ENCODE data around the gene ZSCAN22. TPM values are rescaled to one million over a fixed set of nuclear protein-coding genes. Genes with fewer than 3 reads are reported as not detected.

The ZSCAN22 gene
- total and polyA plus RNA-seq, 2 experiments from 2014 or later, result 0.86 to 2.9 TPM

DNA sequence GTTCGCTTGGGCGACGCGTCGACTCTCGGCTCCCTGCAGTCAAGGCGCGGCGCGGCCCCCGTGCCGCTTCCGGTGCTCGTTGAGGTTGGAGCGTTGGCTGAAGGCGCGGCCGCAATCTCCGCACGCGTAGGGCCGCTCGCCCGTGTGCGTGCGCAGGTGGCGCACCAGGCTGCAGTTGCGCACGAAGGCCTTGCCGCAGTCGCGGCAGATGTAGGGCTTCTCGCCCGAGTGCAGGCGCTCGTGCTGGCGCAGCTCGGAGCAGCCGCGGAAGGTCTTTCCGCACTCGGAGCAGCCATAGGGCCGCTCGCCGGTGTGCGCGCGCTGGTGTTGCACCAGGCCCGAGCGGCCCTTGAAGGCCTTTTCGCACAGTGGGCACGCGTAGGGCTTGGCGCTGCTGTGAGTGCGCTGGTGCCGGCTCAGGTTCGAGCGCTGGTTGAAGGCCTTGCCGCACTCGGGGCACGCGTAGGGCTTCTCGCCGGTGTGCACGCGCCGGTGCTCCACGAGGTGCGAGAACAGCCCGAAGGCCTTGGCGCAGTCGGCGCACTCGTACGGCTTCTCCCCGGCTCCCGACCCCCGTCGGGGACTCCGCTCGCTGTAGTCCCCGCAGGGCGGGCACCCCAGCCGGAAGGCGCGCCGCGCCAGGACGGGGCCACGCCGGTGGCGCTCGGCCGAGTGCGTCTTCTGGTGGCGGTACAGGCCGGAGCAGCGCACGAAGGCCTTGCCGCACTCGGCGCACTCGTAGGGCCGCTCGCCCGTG, 41.1 kb downstream of the ZSCAN22 start:
- no peaks in the 10 kb centered on the region for H3K36me3 ChIP-seq (ENCODE audit: insufficient read depth)
- H3K4me1 ChIP-seq (ENCODE audit: insufficient read depth), result no peaks in the 10 kb centered on the region
- H3K27me3 ChIP-seq (ENCODE audit: insufficient read depth), result no peaks in the 10 kb centered on the region
- Mint-ChIP-seq H3K36me3 (ENCODE audit: low read depth) (peaks cover 3% of the 10 kb centered on the region; the same call in 1 of the 3 replicates), H3K4me3 (no peak overlapping the region), H3K27me3 (ENCODE audit: insufficient read depth, low read depth, poor library complexity) (peaks cover 4% of the 10 kb centered on the region), H3K27ac (no peak overlapping the region), H3K9me3 (no peaks in the 10 kb centered on the region), H3K4me1 (no peaks in the 10 kb centered on the region)
- DNase-seq (ENCODE audit: low spot score) (no peak), ATAC-seq (peak; percentile 13)
- no peak overlapping the region for H3K4me2 ChIP-seq
- TF ChIP-seq ZNF114 (CRISPR knock-in tag; IDR thresholded peaks at IDR 0.05), result no peak
- no peak for TF ChIP-seq POLR2AphosphoS5 (IDR thresholded peaks at IDR 0.05; ENCODE audit: low read depth)
- TF ChIP-seq JUNB (IDR thresholded peaks at IDR 0.05; ENCODE audit: unreplicated experiment), result no peak
- TF ChIP-seq EZH2 (IDR thresholded peaks at IDR 0.05; ENCODE audit: low read depth, unreplicated experiment), result no peak
- TF ChIP-seq NANOG (IDR thresholded peaks at IDR 0.05; ENCODE audit: borderline replicate concordance), result no peak
- TF ChIP-seq EZH2phosphoT487 (IDR thresholded peaks at IDR 0.05; ENCODE audit: unreplicated experiment), result no peak
- TF ChIP-seq CREB1 (CRISPR knock-in tag; IDR thresholded peaks at IDR 0.05; ENCODE audit: low read depth), result no peak
- TF ChIP-seq, protein P1, sequence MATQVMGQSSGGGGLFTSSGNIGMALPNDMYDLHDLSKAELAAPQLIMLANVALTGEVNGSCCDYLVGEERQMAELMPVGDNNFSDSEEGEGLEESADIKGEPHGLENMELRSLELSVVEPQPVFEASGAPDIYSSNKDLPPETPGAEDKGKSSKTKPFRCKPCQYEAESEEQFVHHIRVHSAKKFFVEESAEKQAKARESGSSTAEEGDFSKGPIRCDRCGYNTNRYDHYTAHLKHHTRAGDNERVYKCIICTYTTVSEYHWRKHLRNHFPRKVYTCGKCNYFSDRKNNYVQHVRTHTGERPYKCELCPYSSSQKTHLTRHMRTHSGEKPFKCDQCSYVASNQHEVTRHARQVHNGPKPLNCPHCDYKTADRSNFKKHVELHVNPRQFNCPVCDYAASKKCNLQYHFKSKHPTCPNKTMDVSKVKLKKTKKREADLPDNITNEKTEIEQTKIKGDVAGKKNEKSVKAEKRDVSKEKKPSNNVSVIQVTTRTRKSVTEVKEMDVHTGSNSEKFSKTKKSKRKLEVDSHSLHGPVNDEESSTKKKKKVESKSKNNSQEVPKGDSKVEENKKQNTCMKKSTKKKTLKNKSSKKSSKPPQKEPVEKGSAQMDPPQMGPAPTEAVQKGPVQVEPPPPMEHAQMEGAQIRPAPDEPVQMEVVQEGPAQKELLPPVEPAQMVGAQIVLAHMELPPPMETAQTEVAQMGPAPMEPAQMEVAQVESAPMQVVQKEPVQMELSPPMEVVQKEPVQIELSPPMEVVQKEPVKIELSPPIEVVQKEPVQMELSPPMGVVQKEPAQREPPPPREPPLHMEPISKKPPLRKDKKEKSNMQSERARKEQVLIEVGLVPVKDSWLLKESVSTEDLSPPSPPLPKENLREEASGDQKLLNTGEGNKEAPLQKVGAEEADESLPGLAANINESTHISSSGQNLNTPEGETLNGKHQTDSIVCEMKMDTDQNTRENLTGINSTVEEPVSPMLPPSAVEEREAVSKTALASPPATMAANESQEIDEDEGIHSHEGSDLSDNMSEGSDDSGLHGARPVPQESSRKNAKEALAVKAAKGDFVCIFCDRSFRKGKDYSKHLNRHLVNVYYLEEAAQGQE (IDR thresholded peaks at IDR 0.05; ENCODE audit: unreplicated experiment), result no peak
- H2AFZ ChIP-seq, result no peak overlapping the region
- H3K79me2 ChIP-seq (replicated peaks; ENCODE audit: insufficient read depth), result no peaks in the 10 kb centered on the region
- no peaks in the 10 kb centered on the region for H3K9me2 ChIP-seq (ENCODE audit: insufficient read depth)
- H3K27ac ChIP-seq (ENCODE audit: low read depth), result no peak overlapping the region
- no peak overlapping the region for H3K4me3 ChIP-seq
- H4K20me1 ChIP-seq (replicated peaks; ENCODE audit: insufficient read depth), result no peaks in the 10 kb centered on the region
- H3F3A ChIP-seq (replicated peaks; ENCODE audit: low read depth), result peaks cover 4% of the 10 kb centered on the region; the same call in 1 of the 2 replicates

DNA sequence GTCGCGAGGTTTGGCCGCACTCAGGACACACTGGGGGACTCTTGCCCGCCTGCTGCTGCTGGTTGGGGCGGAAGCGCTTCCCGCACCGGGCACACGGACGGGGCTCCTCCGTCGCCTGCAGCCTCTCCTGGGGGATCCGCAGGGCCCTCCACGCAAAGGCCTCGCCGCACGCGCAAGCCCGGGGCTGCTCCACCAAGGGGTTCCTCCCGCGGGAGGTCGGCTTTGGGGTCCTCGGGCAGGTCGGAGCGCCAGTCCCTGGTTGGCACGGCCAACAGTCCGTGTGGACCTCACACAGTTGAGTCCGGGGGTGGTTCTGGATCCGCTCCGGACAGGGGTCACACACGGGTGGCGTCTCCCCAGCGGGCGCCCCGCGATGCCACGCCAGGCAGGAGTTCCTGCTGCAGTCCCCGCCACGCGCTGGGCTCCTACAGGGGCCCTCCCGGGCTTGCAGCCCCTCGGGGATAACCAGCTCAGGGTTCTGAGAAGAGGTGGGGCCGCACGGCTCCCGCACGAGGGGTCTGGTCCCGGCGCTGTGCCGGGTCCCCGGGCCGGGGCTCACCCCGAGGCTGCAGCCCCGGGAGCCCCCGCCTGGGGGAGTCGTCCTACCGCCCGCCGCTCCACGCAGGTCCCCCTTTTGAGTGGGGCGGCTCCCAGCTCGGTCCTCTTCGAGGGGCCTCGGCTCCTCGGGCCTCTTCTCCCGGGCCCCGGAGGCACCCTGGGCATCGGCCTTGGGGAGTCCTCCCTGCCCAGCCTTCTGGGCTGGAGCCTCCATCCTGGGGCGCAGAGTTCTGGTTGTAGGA, 42.0 kb downstream of the ZSCAN22 start:
- no peak overlapping the region for H3K4me2 ChIP-seq
- no peaks in the 10 kb centered on the region for H3K36me3 ChIP-seq (ENCODE audit: insufficient read depth)
- H4K20me1 ChIP-seq (replicated peaks; ENCODE audit: insufficient read depth), result no peaks in the 10 kb centered on the region
- H3K4me1 ChIP-seq (ENCODE audit: insufficient read depth), result no peaks in the 10 kb centered on the region
- no peak overlapping the region for H3K4me3 ChIP-seq
- Mint-ChIP-seq H3K4me1 (no peaks in the 10 kb centered on the region), H3K27me3 (ENCODE audit: insufficient read depth, low read depth, poor library complexity) (peaks cover 4% of the 10 kb centered on the region), H3K9me3 (no peaks in the 10 kb centered on the region), H3K27ac (no peak overlapping the region), H3K36me3 (ENCODE audit: low read depth) (peaks cover 3% of the 10 kb centered on the region; the same call in 1 of the 3 replicates), H3K4me3 (no peak overlapping the region)
- peak; percentile 42 for DNase-seq (ENCODE audit: low spot score)
- H3K79me2 ChIP-seq (replicated peaks; ENCODE audit: insufficient read depth), result no peaks in the 10 kb centered on the region
- TF ChIP-seq, protein P2, sequence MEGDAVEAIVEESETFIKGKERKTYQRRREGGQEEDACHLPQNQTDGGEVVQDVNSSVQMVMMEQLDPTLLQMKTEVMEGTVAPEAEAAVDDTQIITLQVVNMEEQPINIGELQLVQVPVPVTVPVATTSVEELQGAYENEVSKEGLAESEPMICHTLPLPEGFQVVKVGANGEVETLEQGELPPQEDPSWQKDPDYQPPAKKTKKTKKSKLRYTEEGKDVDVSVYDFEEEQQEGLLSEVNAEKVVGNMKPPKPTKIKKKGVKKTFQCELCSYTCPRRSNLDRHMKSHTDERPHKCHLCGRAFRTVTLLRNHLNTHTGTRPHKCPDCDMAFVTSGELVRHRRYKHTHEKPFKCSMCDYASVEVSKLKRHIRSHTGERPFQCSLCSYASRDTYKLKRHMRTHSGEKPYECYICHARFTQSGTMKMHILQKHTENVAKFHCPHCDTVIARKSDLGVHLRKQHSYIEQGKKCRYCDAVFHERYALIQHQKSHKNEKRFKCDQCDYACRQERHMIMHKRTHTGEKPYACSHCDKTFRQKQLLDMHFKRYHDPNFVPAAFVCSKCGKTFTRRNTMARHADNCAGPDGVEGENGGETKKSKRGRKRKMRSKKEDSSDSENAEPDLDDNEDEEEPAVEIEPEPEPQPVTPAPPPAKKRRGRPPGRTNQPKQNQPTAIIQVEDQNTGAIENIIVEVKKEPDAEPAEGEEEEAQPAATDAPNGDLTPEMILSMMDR (conservative IDR thresholded peaks at IDR 0.05; ENCODE audit: low read depth in 2 of 2), result peak; percentile 16 to 18; a peak in 2 of 4 replicates
- TF ChIP-seq, protein P3, sequence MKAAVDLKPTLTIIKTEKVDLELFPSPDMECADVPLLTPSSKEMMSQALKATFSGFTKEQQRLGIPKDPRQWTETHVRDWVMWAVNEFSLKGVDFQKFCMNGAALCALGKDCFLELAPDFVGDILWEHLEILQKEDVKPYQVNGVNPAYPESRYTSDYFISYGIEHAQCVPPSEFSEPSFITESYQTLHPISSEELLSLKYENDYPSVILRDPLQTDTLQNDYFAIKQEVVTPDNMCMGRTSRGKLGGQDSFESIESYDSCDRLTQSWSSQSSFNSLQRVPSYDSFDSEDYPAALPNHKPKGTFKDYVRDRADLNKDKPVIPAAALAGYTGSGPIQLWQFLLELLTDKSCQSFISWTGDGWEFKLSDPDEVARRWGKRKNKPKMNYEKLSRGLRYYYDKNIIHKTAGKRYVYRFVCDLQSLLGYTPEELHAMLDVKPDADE (IDR thresholded peaks at IDR 0.05), result no peak
- no peaks in the 10 kb centered on the region for H3K9me2 ChIP-seq (ENCODE audit: insufficient read depth)
- H3K27ac ChIP-seq (ENCODE audit: low read depth), result no peak overlapping the region
- H2AFZ ChIP-seq, result no peak overlapping the region
- H3K27me3 ChIP-seq (ENCODE audit: insufficient read depth), result no peaks in the 10 kb centered on the region
- ATAC-seq, result peak; percentile 37
- H3F3A ChIP-seq (replicated peaks; ENCODE audit: low read depth), result peaks cover 4% of the 10 kb centered on the region; the same call in 1 of the 2 replicates

Data from GM23338 (cell line).